Panc1 (cell line): ENCODE results near the gene LHX4. TPM values are rescaled to one million over a fixed set of nuclear protein-coding genes. Genes with fewer than 3 reads are reported as not detected.

Source experiments
- ATAC-seq: fragments of 200-7000 bp; cut with Tn5 transposase; 2 replicates; pipeline ENCODE4 v1.9.1; 2020; ENCODE audit warnings: mild to moderate bottlenecking, moderate library complexity
- BruUV-seq: library from RNA; stranded (reverse); fragments of 400-500 nt; replicated peaks from 2 replicates; lab custom pipeline; 2021; lab: Mats Ljungman, UMichigan
- CTCF ChIA-PET: fragments of 300-600 bp; sonication (Branson Sonifier 250); formaldehyde crosslinking; loops from one replicate; lab custom pipeline; 2022; ENCODE audit warnings: antibody characterized with exemption; lab: Charles Lee
- POLR2A ChIA-PET: fragments of 300-600 bp; sonication (Branson Sonifier 250); formaldehyde crosslinking; loops from one replicate; lab custom pipeline; 2022; ENCODE audit warnings: antibody characterized with exemption; lab: Charles Lee
- DNase-seq: peaks from one replicate; pipeline ENCODE4 v3.0.0-alpha.2; 2010; ENCODE audit warnings: low read depth, low spot score
- H3K27ac ChIP-seq: 2 replicates; pipeline ENCODE4 v1.5.1; 2011; ENCODE audit warnings: mild to moderate bottlenecking, low read length, inconsistent platforms
- H3K27me3 ChIP-seq: fragments of 200-500 bp; sonication (Bioruptor generic); 2 replicates; pipeline ENCODE4 v1.6.0; 2014; ENCODE audit warnings: low read length, inconsistent platforms; ENCODE audit not compliant: control insufficient read depth, insufficient read depth
- H3K36me3 ChIP-seq: fragments of 200-500 bp; sonication (Bioruptor generic); 2 replicates; pipeline ENCODE4 v1.5.1; 2014; ENCODE audit warnings: inconsistent platforms, mild to moderate bottlenecking, low read length, moderate library complexity; ENCODE audit not compliant: control insufficient read depth, insufficient read depth
- H3K4me1 ChIP-seq: 2 replicates; pipeline ENCODE4 v1.5.1; 2011; ENCODE audit warnings: inconsistent platforms, mild to moderate bottlenecking, low read length, moderate library complexity; ENCODE audit not compliant: control insufficient read depth, insufficient read depth
- H3K4me3 ChIP-seq, 2 experiments: 2 replicates each; pipeline ENCODE4 v1.5.1; 2011 to 2012; ENCODE audit warnings: low read depth in 2 of 2, low read length in 2 of 2, mild to moderate bottlenecking in 2 of 2, inconsistent platforms in 1 of 2, moderate library complexity in 1 of 2
- H3K9me3 ChIP-seq: fragments of 200-500 bp; sonication (Bioruptor generic); 2 replicates; pipeline ENCODE4 v1.5.1; 2014; ENCODE audit warnings: low read depth, mild to moderate bottlenecking, inconsistent platforms, low read length, moderate library complexity; ENCODE audit not compliant: control insufficient read depth, insufficient read depth
- CTCF ChIP-seq: fragments of 450-650 bp; IDR thresholded peaks from 2 replicates; pipeline ENCODE4 v1.5.1; 2017; ENCODE audit warnings: mild to moderate bottlenecking
- POLR2AphosphoS5 ChIP-seq: IDR thresholded peaks from 2 replicates; pipeline ENCODE4 v1.6.1; 2012; ENCODE audit warnings: mild to moderate bottlenecking, low read depth, low read length, moderate library complexity
- REST ChIP-seq, 2 experiments: IDR thresholded peaks; 2 replicates each; pipeline ENCODE4 v1.6.1; 2011 to 2012; ENCODE audit warnings: low read depth in 2 of 2, control low read depth in 1 of 2, low read length in 1 of 2, mild to moderate bottlenecking in 1 of 2, moderate library complexity in 1 of 2; ENCODE audit not compliant: insufficient read depth in 1 of 2
- SIN3A ChIP-seq: IDR thresholded peaks from 2 replicates; pipeline ENCODE4 v1.6.1; 2012; ENCODE audit warnings: low read depth, mild to moderate bottlenecking, low read length, moderate library complexity, borderline replicate concordance; ENCODE audit not compliant: insufficient read depth
- TCF7L2 ChIP-seq: IDR thresholded peaks from 2 replicates; pipeline ENCODE4 v1.6.1; 2011; ENCODE audit warnings: mild to moderate bottlenecking, low read depth, low read length, inconsistent platforms
- in situ Hi-C: cut with HindIII; loops from 2 replicates; pipeline ENCODE4 v1.10.0; 2016; ENCODE audit warnings: low sequenced_read_pairs, low pct_unique_long_range_greater_than_20kb
- intact Hi-C: fragments of 100-400 bp; cut with micrococcal nuclease; formaldehyde crosslinking; loops from one replicate; pipeline ENCODE4 v1.10.0; 2022; ENCODE audit not compliant: unreplicated experiment
- total RNA-seq: library from RNA; stranded (reverse); gene quantifications from one replicate; pipeline ENCODE4 v1.2.1, GENCODE V29; 2021; ENCODE audit not compliant: unreplicated experiment

Gene LHX4
- total RNA-seq, 1 experiment from 2014 or later: 0.72 TPM

- Histone ChIP-seq H3K9me3 (no peaks in the 10 kb centered on the region), H3K4me1 (no peaks in the 10 kb centered on the region), H3K27ac (no peak overlapping the region), H3K4me3 (no peak overlapping the region), H3K36me3 (no peaks in the 10 kb centered on the region), H3K27me3 (no peaks in the 10 kb centered on the region)
- BruUV-seq: no TSS peak
- ChIA-PET CTCF (no interaction called here), POLR2A (no interaction called here)
- in situ Hi-C loops (no loop called here), intact Hi-C loops (no loop called here)
- TF ChIP-seq TCF7L2 (no peak), REST (IDR thresholded peaks at IDR 0.05; ENCODE audit: insufficient read depth in 1 of 2, low read depth in 2 of 2, low read length in 1 of 2) (no peak), POLR2AphosphoS5 (no peak), SIN3A (no peak), CTCF (no peak)
- no peak for DNase-seq
- ATAC-seq: no peak
Observed at GRCh38 chr1:180254854-180255253, 24.8 kb downstream of the LHX4 start.

GRCh38 chr1:180255536-180256340, 25.7 kb downstream of the LHX4 start:
- no peaks in the 10 kb centered on the region for H3K36me3 ChIP-seq
- no peak overlapping the region for H3K27ac ChIP-seq
- in situ Hi-C loops: no loop called here
- DNase-seq (no peak), ATAC-seq (no peak)
- no peak overlapping the region for H3K4me3 ChIP-seq
- no peaks in the 10 kb centered on the region for H3K4me1 ChIP-seq
- H3K27me3 ChIP-seq: no peaks in the 10 kb centered on the region
- intact Hi-C loops: no loop called here
- CTCF ChIA-PET: no interaction called here
- H3K9me3 ChIP-seq: no peaks in the 10 kb centered on the region
- TF ChIP-seq CTCF (no peak), REST (IDR thresholded peaks at IDR 0.05; ENCODE audit: insufficient read depth in 1 of 2, low read depth in 2 of 2, low read length in 1 of 2) (no peak), TCF7L2 (no peak), POLR2AphosphoS5 (no peak), SIN3A (no peak)
- no TSS peak for BruUV-seq
- POLR2A ChIA-PET: no interaction called here
